GM21360 (cell line): Measurements from ENCODE around the gene RBMS2.

Experiments
- ATAC-seq: cut with Tn5 transposase; IDR thresholded peaks from one replicate; pipeline ENCODE4 v1.9.1; 2021; ENCODE audit warnings: mild to moderate bottlenecking, moderate library complexity; ENCODE audit not compliant: unreplicated experiment

RBMS2 gene

GRCh38 chr12:56629459-56630179, 108.0 kb downstream of the RBMS2 start:
- no peak for ATAC-seq

- peak; percentile 55 for ATAC-seq
These were observed 108.6 kb downstream of the RBMS2 start, which contains the start of gene BAZ2A for GRCh38 chr12:56630180-56630632. Gene BAZ2A, minus strand, starts transcription at chr12:56630326. Its CDS starts 12,796 bp downstream, at chr12:56617530.

GRCh38 chr12:56631790-56632700, 110.4 kb downstream of the RBMS2 start:
- ATAC-seq = no peak

DNA sequence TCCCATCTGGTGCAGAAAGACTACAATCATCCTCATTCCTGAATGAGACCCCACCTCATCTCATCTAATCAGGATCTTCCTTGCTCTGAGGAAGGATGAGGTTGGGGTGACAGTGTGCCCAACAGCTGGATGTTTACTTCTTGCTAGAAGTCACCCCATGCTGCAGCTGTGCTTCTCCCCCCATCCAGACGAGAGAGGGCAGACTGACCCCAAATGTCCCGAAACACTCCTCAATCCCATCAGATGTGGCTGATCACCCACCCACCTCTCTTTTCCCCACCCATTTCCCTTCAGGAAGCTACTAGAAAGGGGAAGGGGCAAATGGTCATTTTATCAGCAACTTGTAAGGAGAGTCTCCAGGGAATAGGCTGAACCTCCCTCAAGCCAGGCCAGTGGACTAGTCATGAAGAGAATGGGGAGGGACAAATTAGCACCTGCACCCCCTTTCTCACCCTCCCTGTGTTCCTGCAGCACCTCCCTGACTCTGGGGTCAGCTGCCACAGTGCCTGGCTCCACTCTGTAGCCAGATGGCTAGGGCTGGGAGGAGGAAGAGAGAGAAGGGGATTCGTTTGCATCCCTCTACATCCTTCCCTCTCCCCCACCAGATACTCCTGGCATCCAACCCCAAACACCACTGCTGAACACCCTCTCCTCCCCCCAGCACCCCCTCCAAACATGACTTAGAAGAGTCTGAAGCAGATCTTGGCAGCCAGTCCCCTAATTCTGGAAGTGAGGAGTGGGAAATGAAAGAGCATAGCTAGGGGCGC, 111.3 kb downstream of the RBMS2 start:
- ATAC-seq = no peak

- no peak for ATAC-seq
These were observed 112.0 kb downstream of the RBMS2 start for GRCh38 chr12:56633468-56634241.

GRCh38 chr12:56634242-56634836, 112.7 kb downstream of the RBMS2 start:
- no peak for ATAC-seq

DNA sequence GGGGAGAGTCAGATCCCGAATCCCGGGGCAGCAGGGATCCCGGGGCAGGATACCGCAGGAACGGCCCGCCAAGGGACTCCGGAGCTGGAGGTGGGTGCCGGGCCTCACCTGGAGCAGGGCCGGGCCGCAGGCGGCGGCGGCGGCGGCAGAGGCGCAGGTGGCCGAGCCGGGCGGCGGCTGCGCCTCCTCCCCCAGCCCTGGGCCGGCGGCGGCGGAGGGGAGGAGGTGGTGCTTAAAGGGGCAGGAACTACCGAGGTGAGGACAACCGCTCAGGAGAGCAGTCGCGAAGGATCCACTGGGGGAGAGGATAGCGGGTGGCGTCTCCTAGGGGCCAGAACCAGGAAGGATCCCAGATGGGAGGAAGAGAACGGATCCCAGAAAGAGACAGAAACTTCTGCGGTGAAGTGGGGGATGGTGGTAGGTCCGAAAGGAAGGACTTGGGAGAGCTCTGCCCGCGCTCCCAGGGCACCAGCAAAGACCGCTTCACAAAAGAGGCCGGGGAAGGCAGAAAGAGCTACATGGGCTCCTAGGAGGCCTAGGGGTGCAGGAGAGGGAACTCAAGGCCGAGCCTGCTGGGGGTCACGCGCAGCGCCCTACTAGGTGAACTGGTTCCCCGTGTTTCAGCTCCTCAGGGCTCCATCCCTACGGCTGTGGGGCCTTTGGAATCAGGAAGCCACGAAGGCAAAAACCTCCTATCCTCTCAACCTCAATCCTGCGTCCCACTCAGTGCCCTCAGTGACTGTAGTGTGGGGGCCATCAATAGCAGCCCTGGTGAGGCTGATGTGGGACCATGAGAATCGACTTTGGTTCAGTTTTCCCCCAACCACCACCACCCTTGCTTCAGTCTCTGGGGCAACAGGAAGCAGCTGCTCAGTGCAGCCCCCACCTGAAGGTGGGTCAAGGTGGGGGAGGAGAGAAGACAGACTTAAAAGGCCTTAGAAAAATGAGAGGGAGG, 113.5 kb downstream of the RBMS2 start:
- ATAC-seq = no peak

- peak; percentile 32 for ATAC-seq
These were observed 114.4 kb downstream of the RBMS2 start for GRCh38 chr12:56635806-56636674.

DNA sequence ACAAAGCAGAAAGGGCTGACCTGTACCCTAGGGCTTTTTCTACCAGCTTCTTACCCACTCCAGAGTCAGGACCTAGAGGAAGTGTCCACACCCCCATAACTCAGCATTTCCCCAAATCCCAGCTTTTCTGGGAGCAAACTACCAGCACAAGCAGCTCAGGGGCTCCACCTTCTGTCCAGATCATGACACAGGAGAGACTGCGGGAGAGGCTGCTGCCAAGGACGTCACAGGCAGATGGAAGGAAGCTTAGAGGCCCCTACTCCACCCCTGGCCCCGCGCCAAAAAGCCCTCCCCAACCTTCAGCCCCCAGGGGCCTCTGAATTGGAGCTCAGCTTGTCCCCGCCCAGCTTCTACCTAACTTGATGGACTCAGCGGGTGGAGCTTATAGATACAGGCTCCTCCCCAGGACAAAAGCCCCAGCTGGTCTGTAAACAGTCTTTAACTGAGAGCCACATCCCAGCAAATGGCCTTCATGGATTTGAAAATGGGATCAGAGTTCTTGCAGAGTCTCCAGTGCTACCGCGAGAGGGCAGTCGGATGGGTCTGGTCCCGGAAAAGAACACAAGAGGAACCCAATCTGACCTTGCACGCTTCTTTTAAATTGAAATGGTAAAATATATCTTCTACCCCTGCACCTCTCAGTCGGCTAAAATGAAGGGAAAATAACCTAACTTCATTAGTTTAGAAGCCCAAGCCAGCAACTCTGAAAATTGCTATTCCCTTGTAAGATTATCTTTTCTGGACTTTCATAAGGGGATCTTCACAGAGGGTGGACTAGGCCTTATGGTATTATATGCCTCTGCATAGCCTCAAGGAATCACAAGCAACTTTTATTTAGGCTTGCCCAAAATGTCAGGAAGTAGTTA, 115.3 kb downstream of the RBMS2 start:
- peak; percentile 48 for ATAC-seq

GRCh38 chr12:56637621-56638020, 116.0 kb downstream of the RBMS2 start:
- ATAC-seq = no peak

DNA sequence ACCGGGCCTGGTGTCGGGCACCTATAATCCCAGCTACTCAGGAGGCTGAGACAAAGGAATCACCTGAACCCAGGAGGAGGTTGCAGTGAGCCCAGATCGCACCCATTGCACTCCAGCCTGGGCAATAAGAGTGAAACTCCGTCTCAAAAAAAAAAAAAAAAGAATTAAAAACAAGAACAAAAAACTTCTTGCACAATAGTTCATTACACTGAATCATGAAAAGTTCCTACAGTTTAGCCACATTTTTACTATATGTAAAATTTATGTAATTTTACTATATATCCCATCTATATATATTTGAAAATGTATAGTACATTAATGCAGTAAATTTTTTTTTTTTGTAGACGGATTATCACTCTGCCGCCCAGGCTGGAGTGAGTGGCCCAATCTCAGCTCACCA, 119.6 kb downstream of the RBMS2 start:
- ATAC-seq = no peak

- no peak for ATAC-seq
These were observed 123.0 kb downstream of the RBMS2 start for GRCh38 chr12:56644654-56645053.

DNA sequence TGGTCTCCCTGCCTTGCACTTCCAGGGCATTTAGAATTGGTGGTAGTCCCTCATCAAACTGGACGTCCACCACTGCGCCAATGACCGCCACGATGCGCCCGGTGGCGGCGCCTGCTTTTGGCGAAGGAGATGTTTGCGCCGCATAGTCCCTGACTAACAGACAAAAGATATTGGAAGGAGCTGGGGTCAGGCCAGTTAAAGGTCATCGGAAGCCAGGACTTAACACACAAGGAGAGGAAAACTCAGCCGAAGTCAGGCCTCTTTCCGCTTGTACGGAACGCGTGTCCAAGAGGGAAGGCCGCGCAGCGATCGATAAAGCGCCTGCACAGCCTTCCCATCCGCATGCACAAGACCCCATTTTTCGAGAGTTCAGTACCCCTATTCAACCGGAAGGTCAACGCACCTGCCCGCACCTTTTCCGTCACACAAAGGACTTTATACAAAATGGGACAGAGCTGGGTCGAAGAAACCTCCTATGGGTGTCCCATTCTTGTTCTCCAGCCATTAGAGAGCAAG, 123.6 kb downstream of the RBMS2 start:
- ATAC-seq = no peak
